ENCODE results near the gene NAIF1. TPM values are rescaled to one million over a fixed set of nuclear protein-coding genes. Genes with fewer than 3 reads are reported as not detected.

Gene NAIF1
- total RNA-seq, 1 donor from 2014 or later: 48.2 TPM

DNA sequence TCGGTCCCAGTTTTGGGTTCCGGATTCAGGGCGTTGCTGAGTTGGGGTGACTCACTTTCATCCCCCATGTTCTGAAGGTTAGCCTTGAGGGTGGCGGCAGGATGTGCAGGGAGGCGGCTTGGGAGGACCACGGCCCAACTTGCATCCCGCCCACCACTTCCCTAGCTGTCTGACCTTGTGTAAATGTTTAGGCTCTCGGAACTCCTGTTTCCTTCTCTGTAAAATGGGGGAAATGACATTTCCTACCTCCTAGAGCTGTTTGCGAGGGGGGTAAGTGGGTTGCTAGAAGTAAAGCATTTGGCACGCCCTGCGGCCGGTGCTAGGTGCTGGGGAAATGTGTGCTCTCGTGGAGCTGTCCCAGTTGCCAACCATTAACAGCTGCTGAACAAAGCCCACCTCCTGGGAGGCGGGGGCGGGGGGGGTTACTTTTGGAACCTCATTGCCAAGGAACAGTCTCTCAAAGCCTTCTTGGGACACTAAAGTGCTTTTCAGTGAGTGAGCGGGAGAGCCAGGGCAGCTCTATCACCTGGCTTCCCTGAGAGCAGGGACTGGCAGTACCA is 32.9 kb upstream of the NAIF1 start:
- TF ChIP-seq, protein P1, sequence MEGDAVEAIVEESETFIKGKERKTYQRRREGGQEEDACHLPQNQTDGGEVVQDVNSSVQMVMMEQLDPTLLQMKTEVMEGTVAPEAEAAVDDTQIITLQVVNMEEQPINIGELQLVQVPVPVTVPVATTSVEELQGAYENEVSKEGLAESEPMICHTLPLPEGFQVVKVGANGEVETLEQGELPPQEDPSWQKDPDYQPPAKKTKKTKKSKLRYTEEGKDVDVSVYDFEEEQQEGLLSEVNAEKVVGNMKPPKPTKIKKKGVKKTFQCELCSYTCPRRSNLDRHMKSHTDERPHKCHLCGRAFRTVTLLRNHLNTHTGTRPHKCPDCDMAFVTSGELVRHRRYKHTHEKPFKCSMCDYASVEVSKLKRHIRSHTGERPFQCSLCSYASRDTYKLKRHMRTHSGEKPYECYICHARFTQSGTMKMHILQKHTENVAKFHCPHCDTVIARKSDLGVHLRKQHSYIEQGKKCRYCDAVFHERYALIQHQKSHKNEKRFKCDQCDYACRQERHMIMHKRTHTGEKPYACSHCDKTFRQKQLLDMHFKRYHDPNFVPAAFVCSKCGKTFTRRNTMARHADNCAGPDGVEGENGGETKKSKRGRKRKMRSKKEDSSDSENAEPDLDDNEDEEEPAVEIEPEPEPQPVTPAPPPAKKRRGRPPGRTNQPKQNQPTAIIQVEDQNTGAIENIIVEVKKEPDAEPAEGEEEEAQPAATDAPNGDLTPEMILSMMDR (IDR thresholded peaks at IDR 0.05): no peak
- no peaks in the 10 kb centered on the region for H3K27me3 ChIP-seq
- no peak for DNase-seq (ENCODE audit: low spot score in 2 of 2)
- no peaks in the 10 kb centered on the region for H3K9me3 ChIP-seq
- H3K27ac ChIP-seq: peak overlapping the region; percentile 93 to 97
- peaks cover 32 to 42% of the 10 kb centered on the region in 2 donors for H3K36me3 ChIP-seq
- intact Hi-C loops (cut with DNase I): no loop called here
- peak overlapping the region; percentile 64 for H3K4me3 ChIP-seq
- H3K4me1 ChIP-seq: peaks cover 28 to 42% of the 10 kb centered on the region in 2 donors

DNA sequence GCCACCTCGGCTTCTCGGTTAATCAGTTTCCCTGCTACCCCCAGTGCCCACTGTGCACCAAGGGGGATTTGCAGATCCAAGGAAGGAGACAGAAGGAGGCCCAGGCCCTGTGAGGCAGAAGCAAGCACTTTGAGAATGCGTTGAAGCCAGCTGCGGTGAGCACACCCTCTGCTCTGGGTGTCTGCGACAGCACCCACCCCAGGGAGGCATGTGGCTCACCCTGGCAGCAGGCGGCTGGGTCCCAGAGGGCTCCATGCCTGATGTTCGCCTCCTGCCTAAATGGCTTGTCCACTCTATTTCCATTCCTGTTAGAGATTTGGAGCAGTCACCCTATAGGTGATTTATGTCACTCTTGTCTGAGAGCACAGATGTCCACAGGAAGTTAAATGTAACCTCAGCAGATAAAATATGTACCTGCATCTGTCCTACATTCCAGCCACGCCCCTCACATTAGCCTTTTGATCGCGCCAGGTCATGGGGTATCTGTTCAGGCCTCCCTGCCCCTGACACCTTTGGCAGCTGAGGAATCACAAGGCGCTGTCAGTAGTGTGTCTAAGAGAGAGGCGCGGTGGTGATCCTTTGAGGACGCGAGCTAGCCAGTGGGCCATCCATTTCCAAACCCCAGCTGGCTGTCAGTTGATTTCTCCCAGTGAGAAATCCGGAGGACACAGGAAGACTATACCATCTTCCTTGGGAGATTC is 32.3 kb upstream of the NAIF1 start:
- intact Hi-C loops (cut with DNase I): no loop called here
- H3K27me3 ChIP-seq: no peaks in the 10 kb centered on the region
- H3K9me3 ChIP-seq: no peaks in the 10 kb centered on the region
- H3K27ac ChIP-seq: peak overlapping the region; percentile 93 to 97
- H3K4me3 ChIP-seq: peak overlapping the region; percentile 64
- peaks cover 31 to 36% of the 10 kb centered on the region in 2 donors for H3K36me3 ChIP-seq
- no peak for DNase-seq (ENCODE audit: low spot score in 2 of 2)
- TF ChIP-seq, protein P1 (IDR thresholded peaks at IDR 0.05): no peak
- peaks cover 33 to 48% of the 10 kb centered on the region in 2 donors for H3K4me1 ChIP-seq

DNA sequence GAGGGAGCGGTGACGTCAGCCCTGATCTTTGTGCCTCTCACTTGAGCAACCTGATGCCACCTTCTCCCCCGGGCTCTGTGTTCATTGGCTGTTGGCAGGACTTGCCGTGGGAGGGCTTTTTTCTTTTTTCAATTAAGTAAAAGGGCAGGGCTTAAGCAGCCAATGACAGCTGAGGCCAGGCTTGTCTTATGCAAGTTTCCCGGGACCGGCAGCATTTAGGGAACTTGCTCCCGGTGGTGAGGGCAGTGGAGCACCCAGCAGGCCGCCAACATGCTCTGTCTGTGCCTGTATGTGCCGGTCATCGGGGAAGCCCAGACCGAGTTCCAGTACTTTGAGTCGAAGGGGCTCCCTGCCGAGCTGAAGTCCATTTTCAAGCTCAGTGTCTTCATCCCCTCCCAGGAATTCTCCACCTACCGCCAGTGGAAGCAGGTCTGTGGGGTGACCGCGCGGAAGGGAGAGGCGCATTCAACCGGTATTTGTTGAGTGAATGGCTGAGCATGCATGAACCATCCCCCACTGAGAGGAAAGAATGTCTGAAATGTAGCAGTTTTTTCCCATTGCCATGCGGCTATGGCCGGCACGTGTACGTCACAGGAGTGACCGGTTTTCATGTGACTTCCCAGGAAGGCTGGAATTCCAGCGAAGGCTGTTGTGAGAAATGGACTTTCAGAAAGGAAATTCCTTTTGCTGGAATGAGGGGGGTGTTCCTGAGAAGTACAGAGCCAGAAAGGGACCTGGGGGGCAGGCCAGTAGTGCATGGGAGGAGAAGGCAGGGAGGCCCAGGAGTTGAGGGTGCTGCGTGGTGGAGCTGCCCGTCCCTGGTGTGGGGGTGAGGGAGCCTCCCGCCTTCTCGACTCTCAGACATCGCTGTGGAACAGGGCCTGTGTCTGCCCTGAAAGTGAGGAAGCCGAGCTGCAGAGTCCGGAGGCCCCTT is 31.4 kb upstream of the NAIF1 start:
- Histone ChIP-seq H3K27ac (peak overlapping the region; percentile 93 to 97), H3K36me3 (peaks cover 23 to 28% of the 10 kb centered on the region in 2 donors), H3K9me3 (no peaks in the 10 kb centered on the region), H3K4me3 (peak overlapping the region; percentile 64), H3K27me3 (no peaks in the 10 kb centered on the region), H3K4me1 (peaks cover 36 to 52% of the 10 kb centered on the region in 2 donors)
- TF ChIP-seq, protein P1 (IDR thresholded peaks at IDR 0.05): no peak
- DNase-seq (ENCODE audit: low spot score in 2 of 2): peak; percentile 91 to 99
- intact Hi-C loops (cut with DNase I): loop anchor here (1.0 kb wide), 1 partner anchor 30 kb away; the partner anchor contains the start of gene SLC25A25

DNA sequence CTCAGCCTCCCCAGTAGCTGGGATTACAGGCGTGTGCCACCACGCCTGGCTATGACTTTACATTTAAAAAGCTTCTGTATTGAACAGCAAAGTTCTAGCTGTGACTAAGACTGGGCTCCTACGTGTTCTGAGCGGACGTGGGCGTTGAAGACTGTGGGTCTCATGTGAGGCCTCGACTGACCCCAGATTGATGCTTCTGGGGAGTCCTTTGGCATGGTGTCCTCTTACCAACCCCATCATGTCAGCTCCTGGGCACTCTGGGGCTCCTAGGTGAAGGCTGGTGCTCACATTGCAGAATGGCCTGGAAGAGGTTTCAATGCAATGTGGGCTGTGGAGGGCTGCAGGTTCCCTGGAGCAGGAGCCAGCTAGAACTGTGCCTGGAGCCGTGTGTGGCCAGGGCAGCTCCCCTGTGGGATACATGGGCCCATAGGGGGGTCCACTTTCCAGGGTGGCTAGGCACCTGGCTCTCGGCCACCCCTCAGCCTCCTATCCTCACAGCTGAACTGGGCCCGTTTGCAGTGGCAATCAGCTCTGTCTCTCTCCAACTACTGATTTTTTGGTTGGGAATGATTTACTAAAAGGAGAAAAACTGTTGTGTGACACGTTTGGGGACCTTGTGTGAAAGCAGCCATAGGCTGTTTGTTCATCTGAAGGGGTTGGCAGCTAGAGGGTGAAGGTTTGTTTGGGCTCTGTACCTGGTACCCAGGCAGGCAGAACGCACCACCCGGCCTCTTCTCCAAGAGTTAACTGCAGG is 30.6 kb upstream of the NAIF1 start:
- Histone ChIP-seq H3K27me3 (no peaks in the 10 kb centered on the region), H3K36me3 (peaks cover 16 to 20% of the 10 kb centered on the region in 2 donors), H3K4me3 (peak overlapping the region; percentile 64), H3K27ac (peak overlapping the region; percentile 93 to 97), H3K4me1 (peaks cover 39 to 60% of the 10 kb centered on the region in 2 donors), H3K9me3 (no peaks in the 10 kb centered on the region)
- DNase-seq (ENCODE audit: low spot score in 2 of 2): no peak
- intact Hi-C loops (cut with DNase I): loop anchor here (1.0 kb wide), 1 partner anchor 29 kb away; the partner anchor contains the start of gene SLC25A25
- TF ChIP-seq, protein P1 (IDR thresholded peaks at IDR 0.05): no peak
